ENCODE data around the gene TBATA. TPM values are rescaled to one million over a fixed set of nuclear protein-coding genes. Genes with fewer than 3 reads are reported as not detected.

TBATA gene
- total and polyA plus RNA-seq, 2 donors from 2014 or later, result 1.9 TPM; not detected in 1

GRCh38 chr10:70801854-70802253 is 16.7 kb upstream of the TBATA start:
- no peaks in the 10 kb centered on the region for H3K36me3 ChIP-seq (ENCODE audit: control insufficient read depth in 2 of 3, insufficient read depth in 3 of 3, low read length in 3 of 3)
- FAIRE-seq, result no peak
- no peak overlapping the region for H3K27ac ChIP-seq (ENCODE audit: low read depth in 2 of 2, low read length in 2 of 2)
- no peaks in the 10 kb centered on the region for H3K9me3 ChIP-seq (ENCODE audit: control insufficient read depth in 2 of 3, insufficient read depth in 1 of 3, low read length in 3 of 3)
- H3K4me1 ChIP-seq (ENCODE audit: control insufficient read depth in 2 of 3, insufficient read depth in 2 of 3, low read depth in 1 of 3, low read length in 3 of 3), result peaks cover 0 to 6% (median 0%) of the 10 kb centered on the region in 3 donors
- no peaks in the 10 kb centered on the region for H3K27me3 ChIP-seq (ENCODE audit: control insufficient read depth, insufficient read depth, low read length)
- no peak overlapping the region for H3K4me3 ChIP-seq (ENCODE audit: low read length in 3 of 3)
- intact Hi-C loops (cut with DNase I), result no loop called here
- no peak for TF ChIP-seq CTCF (IDR thresholded peaks at IDR 0.05; ENCODE audit: borderline replicate concordance, extremely low read depth, insufficient read depth)
- DNase-seq, result no peak
- H3K9ac ChIP-seq (ENCODE audit: low read length in 3 of 3), result no peak overlapping the region

- Histone ChIP-seq H3K9me3 (ENCODE audit: control insufficient read depth in 2 of 3, insufficient read depth in 1 of 3, low read length in 3 of 3) (no peaks in the 10 kb centered on the region), H3K4me1 (ENCODE audit: control insufficient read depth in 2 of 3, insufficient read depth in 2 of 3, low read depth in 1 of 3, low read length in 3 of 3) (no peaks in the 10 kb centered on the region), H3K27ac (ENCODE audit: low read depth in 2 of 2, low read length in 2 of 2) (no peak overlapping the region), H3K36me3 (ENCODE audit: control insufficient read depth in 2 of 3, insufficient read depth in 3 of 3, low read length in 3 of 3) (no peaks in the 10 kb centered on the region), H3K4me3 (ENCODE audit: low read length in 3 of 3) (no peak overlapping the region), H3K27me3 (ENCODE audit: control insufficient read depth, insufficient read depth, low read length) (no peaks in the 10 kb centered on the region), H3K9ac (ENCODE audit: low read length in 3 of 3) (no peak overlapping the region)
- intact Hi-C loops (cut with DNase I), result no loop called here
- TF ChIP-seq CTCF (IDR thresholded peaks at IDR 0.05; ENCODE audit: borderline replicate concordance, extremely low read depth, insufficient read depth), result no peak
- DNase-seq, result no peak
- no peak for FAIRE-seq
Measured at GRCh38 chr10:70799124-70799523, 13.9 kb upstream of the TBATA start.

- intact Hi-C loops (cut with DNase I), result no loop called here
- H3K27ac ChIP-seq (ENCODE audit: low read depth in 2 of 2, low read length in 2 of 2), result no peak overlapping the region
- no peaks in the 10 kb centered on the region for H3K36me3 ChIP-seq (ENCODE audit: control insufficient read depth in 2 of 3, insufficient read depth in 3 of 3, low read length in 3 of 3)
- no peak for FAIRE-seq
- H3K4me3 ChIP-seq (ENCODE audit: low read length in 3 of 3), result no peak overlapping the region
- no peak overlapping the region for H3K9ac ChIP-seq (ENCODE audit: low read length in 3 of 3)
- DNase-seq, result no peak
- no peaks in the 10 kb centered on the region for H3K9me3 ChIP-seq (ENCODE audit: control insufficient read depth in 2 of 3, insufficient read depth in 1 of 3, low read length in 3 of 3)
- H3K27me3 ChIP-seq (ENCODE audit: control insufficient read depth, insufficient read depth, low read length), result no peaks in the 10 kb centered on the region
- no peaks in the 10 kb centered on the region for H3K4me1 ChIP-seq (ENCODE audit: control insufficient read depth in 2 of 3, insufficient read depth in 2 of 3, low read depth in 1 of 3, low read length in 3 of 3)
- TF ChIP-seq CTCF (IDR thresholded peaks at IDR 0.05; ENCODE audit: borderline replicate concordance, extremely low read depth, insufficient read depth), result no peak
Measured at GRCh38 chr10:70797840-70798239, 12.7 kb upstream of the TBATA start.

GRCh38 chr10:70795613-70796012 is 10.4 kb upstream of the TBATA start:
- TF ChIP-seq CTCF (IDR thresholded peaks at IDR 0.05; ENCODE audit: borderline replicate concordance, extremely low read depth, insufficient read depth), result no peak
- DNase-seq (no peak), FAIRE-seq (no peak)
- H3K27me3 ChIP-seq (ENCODE audit: control insufficient read depth, insufficient read depth, low read length), result no peaks in the 10 kb centered on the region
- intact Hi-C loops (cut with DNase I), result no loop called here
- H3K4me1 ChIP-seq (ENCODE audit: control insufficient read depth in 2 of 3, insufficient read depth in 2 of 3, low read depth in 1 of 3, low read length in 3 of 3), result no peaks in the 10 kb centered on the region
- no peak overlapping the region for H3K27ac ChIP-seq (ENCODE audit: low read depth in 2 of 2, low read length in 2 of 2)
- no peak overlapping the region for H3K9ac ChIP-seq (ENCODE audit: low read length in 3 of 3)
- H3K9me3 ChIP-seq (ENCODE audit: control insufficient read depth in 2 of 3, insufficient read depth in 1 of 3, low read length in 3 of 3), result no peaks in the 10 kb centered on the region
- H3K4me3 ChIP-seq (ENCODE audit: low read length in 3 of 3), result no peak overlapping the region
- no peaks in the 10 kb centered on the region for H3K36me3 ChIP-seq (ENCODE audit: control insufficient read depth in 2 of 3, insufficient read depth in 3 of 3, low read length in 3 of 3)

All from kidney (tissue), 14 donors.